GM19238 (cell line): ENCODE measurements around the gene FXYD2.

Experiments
- DNase-seq: peaks from one replicate; pipeline ENCODE4 v3.0.0; 2011; ENCODE audit warnings: low spot score; ENCODE audit not compliant: insufficient read length

FXYD2 gene

DNA sequence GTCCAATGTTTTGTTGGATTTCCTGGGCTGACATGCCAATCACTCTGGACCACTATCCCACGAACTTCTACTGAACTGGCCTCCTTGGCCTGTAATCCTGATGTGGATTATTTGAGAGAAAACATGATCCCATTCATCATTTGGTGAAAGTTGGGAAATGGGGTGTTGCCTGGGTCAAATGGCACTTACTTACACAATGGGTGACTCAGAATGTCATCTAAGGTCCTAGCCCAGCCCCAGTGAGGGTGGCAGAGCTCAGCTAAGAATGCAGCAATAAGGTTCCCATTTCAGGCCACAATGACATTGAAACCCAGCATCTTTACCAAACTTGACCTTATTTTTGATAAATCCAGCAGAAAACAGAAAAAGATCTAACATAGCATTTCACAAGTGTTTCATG is 19.5 kb downstream of the FXYD2 start:
- no peak for DNase-seq

DNA sequence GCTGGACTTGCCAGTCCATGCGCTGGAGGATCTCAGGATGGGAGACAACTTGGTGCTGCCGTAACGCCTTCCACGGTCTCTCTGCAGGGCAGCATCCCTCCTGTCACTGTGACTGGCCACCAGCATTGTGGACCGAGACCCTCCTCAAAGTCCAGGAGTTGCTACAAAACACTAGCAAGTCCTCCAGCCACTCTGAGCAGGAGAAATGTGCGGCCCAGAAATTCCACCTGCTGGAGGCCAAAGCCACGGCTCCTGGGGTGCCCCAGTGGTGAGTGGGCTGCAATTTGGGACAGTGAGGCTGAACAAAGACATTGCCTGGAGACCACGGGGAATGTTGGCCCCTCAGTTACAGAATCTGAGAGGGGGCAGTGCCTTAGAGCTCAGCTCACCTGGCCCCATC is 20.6 kb downstream of the FXYD2 start:
- no peak for DNase-seq

DNA sequence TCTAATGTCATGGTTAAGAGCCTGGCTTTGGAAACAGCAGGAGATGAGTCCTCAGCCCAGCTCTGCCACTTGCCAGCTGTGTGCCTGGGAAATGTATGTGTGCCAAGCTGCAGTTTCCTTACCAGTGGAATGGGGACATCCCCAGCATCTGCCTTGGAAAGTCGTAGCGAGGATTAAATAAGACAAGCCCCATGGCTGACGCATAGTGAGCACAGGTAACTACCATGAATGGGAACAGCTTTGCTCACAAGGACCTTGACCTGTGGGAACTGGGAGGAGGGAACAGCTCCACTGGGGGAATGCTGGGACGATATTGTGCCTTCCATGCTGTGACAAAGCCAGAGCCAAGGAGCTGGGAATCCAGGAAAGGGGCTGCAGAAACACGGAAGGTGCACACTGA is 24.9 kb downstream of the FXYD2 start:
- no peak for DNase-seq

DNA sequence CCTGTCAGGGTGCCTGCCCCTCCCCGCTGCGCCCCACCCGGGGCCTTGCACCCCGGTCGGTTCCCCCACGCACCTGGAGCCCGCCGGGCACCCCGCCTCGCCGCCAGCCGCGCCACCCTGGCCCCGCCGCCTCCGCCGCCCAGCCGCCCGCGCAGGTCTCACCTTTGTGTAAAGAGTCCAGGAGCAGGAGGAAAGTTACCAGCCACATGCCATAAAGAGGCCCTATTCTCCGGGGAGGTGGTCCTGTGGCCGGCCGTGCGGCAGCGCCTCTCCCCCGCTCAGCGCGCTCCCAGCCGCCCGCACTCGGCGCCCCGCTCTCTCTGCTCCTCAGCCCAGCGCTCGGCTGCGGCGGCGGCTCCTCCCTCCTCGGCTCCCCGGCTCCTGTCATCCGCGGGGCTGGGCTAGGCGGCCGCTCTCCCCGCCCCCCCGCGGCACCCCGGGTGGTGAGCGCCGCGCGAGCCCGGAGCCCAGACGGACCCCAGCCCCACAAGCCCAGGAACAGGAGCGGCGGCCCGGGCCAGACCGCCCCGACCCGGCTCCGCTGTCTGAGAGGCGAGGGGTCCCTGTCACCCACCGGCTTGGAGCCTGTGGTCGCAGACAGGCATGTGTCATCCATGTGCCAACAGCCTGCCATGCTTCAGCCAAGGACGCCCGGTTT is 27.5 kb downstream of the FXYD2 start, which contains the start of gene DSCAML1:
Gene DSCAML1 (minus strand): TSS at position 345 of the 658 bp plus-strand sequence. CDS start 137 bp downstream, at position 208.
- DNase-seq, result peak; percentile 17

DNA sequence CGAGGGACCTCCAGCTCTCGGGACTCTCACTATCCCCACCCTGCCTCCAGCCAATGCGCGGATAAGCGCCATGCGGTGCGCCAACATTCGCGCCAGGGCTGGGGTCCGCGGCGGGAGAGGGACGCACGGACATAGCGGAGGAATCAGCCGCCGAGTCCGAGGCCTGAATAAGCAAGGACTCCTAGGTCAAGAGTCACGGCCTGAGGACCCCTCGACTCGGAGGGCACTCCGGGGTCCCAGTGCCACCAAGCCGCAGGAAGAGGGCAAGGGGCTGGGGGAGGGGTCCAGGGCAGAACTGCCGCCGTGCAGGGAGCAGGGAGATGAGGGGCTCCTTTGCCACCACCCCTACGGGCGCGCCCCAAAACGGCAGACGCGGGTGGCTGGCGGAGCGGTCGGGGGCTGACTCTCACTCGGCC is 28.1 kb downstream of the FXYD2 start:
- no peak for DNase-seq

DNA sequence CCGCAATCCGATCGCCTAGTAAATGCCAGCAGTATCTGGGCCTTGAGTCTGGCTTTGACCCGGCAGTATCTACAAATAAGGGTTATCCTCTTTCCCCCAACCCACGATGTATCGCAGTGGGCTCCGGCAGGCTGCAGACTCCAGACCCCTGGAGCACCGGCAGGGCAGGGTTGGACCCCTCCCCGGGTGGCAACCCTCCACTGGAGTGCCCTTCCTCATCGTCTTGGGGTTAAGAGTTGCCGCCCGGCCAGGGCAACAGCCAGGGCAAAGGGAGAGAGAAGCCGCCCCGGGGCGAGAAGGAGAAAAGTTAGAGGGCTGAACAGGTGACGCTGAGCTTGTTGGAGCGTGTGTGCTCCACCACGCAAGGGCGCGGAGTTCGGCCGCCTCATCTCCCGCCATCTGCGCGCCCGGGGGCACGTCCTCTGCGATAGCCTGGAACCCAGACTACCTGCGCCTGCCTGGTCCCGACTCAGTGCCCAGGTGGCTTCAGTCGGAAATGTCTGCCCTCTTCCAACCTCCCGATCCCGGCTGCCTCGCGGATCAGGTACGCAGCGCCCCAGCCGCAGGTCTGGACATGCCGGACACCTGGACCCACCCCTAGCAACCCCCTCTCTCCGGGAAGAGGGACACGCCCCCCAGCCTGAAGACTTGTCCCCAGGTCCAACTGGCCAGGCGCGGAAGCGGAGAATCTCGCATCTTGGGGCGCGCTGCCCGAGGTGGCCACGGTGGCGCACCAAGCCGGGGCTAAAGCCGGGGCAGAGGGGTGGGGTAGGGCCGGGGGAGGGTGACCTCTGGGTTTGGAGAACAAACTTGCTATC is 28.7 kb downstream of the FXYD2 start:
- no peak for DNase-seq

DNA sequence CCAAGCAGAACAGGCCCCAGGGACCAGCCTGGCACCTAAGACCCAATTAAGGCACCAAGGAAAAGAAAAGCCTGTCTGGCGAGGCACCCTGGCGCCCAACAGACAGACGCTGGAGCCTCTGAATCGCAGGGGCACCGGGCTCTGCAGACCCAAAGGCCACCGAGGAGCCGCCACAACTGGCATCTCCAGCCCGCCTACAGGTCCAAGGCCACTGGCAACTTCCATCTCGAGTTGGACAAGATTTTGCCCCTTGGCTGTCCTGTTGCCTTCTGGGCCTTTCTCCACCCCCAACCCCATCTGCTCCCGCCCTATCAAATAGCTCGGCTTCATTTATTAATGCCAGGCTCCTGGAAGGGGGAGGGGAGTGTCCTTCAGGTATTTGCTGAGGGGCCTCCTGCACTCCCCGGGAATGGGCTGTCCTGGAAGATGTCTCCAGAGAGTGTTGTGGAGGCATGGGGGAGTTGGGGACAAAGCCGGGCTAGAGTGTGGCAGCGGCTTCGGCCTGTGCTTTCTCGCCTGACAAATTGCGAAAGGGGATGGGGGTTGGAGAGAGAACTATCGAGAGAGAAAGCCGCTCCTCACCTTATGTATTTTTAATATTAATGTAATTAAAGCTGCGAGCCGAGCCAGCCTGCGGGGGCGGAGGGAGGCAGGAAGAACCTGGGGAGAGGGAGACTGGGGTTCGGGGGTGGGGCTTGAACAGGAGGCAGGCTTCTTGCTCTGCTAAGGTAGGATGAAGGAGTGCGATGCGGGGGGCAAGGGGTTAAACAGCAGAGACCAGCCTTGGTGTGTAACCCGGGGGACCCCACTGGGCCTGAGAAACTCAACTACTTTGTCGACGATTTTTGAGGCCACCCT is 29.5 kb downstream of the FXYD2 start:
- DNase-seq, result no peak

DNA sequence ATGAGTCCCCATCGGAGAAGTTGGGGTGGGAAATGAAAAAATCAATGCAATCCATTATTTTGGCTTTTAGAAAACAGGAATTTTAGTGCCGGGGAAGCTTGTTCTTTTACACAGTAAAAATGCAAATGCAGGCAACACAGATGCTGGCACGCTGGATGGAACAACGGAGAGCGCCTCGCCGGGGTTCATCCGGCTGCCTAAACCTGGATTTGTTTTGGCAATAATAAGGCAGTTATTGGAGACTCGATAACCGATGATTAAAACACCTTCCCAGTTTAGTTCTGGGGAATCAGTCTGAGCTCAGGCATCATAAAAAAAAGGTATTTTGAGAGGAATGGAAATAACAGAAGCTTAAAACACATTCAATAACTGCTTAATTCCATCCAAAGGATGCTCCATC is 30.4 kb downstream of the FXYD2 start:
- DNase-seq, result no peak

DNA sequence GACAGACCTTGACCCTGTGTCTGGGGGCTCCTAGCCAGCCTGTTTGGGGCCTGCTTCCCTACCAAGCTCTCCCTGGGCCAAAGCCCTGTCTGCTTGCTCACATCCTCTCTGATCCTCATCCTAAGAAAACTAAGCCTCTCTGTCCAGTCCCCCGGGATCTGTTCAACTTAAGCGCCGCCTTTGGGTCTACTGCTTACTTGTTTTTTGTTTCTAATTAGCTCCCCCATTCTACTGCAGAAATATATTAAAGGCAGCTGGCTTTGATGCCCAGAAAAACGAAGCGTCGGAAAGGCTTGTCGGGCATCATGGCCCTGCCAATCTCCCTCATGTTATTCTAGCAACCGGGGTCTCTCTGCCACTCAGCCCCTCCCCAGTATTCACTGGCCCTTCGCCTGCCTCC is 31.0 kb downstream of the FXYD2 start:
- DNase-seq, result no peak

DNA sequence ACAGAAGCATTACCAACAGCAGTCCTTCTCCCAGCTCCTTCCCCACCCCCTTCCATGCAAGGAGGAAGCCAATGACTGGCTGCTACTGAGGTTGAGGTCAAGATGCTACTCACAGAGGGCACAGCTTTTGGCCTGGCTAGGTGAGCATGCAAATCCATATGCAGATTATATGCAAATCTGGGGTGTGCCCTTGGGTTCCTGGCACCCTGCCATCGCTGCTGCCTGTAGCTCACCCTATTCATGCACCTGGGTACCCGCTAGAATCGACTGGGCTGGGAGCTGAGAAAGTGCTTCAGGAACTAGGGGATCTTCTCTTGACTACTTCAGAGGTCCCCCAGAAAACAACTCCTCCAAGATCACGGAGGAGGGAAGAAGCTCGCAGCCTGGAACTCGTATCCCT is 31.6 kb downstream of the FXYD2 start:
- no peak for DNase-seq

DNA sequence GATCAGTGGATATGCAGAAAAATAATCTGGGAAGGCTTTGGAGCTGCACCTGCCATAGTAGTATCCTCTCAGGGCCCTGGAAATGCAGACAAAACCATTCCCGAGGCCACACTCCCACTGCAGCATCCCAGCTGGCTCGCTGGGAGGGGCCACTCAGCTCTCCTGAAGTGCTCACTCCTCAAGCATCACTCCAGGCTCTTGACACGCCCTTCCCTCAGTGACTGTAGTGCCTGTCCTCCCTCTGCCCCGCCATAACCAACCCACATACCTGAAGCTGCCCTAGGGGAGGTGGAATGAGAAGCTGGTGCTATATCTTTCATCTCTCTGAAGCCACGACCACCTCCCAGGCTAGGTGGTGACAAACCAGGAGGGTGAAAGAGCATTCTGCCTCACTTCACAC is 32.3 kb downstream of the FXYD2 start:
- no peak for DNase-seq

DNA sequence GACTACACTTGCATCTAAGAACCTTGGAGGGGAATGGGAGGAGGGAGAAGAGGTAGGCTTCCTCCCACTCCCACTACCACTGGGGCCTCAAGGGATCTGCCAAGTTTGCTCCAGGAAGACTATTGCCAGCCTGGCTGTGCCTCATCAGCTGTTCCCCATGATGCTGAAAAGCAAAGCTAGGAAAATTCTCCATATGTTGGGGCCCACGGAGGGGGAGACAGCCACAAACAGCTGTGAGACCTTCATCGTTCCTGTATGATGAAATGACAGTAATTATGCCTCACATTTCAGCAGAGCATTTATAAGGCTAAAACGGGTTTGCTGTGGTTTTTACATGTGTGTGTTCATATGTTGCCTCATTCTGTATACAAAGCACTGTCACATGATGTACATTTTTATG is 34.3 kb downstream of the FXYD2 start:
- no peak for DNase-seq

DNA sequence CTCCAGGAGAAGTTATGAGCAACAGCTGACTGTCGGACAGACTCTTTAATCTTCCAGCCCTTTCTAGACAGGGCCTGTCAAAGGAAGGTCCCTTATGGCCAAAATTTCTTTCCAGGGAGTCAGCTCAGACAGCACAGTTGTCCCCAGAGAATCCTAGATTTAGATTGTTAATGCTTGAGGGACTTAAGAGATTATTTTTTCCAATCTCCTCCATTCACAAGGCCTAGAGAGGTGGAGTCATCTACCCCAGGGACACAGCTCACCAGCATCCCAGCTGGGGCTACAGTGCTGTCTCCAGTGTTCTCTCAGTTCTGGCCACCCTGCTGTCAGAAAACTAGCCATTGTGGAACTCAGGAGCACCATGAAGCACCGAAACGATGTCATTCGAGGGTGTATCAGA is 35.3 kb downstream of the FXYD2 start:
- DNase-seq, result no peak

DNA sequence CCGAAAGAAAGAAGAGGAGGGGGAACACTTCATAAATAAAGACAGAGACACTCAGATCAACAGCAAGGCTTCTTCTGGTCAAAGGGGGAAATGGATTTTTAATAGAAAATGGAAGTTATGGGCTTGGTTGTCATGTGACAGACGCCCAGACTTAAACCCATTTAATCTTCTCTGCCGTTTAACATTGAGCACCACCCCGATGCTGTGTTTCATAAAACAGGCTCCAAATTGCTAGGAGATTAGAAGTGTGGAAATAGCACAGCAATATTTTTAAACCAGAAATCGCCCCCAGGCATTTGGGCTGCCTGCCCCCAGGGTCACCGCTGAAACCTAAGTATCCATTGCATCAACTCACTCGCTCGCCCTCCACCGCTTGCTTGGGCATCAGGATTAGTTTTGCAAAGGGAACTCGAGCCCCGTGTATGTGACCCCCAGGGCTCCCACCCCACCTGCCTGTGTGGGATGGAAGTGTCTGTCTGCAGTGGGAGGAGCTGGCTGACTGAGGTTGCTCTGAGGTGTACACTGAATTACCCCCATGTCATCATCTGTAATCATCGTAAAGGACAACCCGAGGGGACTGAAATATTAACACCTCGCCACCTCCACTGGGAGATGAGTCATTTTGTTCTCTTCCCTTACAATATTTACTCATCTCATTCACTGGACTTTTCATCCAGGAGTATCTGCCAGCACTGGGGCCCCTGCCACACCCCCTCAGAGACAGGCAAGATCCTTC is 38.2 kb downstream of the FXYD2 start:
- DNase-seq, result no peak

DNA sequence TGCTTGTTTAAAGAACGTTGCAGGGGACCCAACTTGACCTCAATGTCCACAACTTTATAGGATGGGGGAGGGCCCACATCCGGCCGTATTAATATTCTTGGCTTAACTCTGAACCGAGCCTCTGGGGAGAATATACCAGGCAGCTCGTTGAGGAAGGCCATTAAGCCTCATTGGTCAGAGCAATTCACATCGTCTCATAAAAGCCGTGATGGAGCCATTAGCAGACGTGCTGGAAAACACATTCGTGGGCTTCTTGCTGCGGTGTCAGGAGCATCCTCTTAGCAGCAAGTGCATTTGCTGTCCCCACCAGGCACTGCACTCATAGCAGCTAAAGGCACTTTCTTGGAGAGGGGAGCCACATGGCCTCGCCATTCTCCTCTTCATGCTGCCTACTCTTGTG is 42.4 kb downstream of the FXYD2 start:
- DNase-seq, result no peak

DNA sequence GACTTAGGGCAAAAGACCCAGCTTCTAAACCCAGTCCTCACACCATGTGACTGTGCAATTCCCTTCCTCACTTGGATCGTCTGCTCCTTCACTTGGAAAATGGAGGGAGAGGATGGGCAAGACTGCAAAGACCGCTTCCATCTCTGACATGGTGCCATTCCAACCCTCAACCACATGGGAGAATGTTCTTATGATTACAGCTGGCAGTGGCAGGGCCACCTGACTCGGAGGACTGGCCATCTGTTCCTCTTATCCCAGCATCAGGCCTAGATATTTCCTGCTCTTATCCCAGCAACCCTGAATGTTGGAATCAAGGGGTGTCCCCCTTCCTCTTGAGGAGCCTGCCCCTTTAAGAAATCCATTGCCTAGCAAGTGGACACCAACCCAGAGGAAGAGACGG is 42.9 kb downstream of the FXYD2 start:
- DNase-seq, result no peak

DNA sequence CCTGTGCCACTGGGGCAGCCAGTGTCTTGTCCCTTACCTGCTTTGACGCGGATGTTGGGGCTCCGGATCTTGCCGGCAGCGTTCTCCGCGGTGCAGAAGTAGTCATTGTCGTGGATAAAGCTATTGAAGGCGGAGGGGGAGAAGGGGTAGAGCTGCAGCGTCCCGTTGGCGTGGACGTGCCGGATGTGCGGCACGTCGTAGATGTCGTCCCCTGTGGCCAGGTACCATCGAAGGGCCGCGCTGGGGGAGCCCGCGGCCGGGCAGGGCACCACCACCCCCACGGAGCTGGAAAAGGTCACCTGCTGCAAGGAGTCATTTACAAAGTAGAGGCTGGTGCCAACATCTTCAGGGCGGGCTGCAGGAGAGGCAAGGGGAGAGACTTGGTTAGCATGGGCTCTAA is 44.1 kb downstream of the FXYD2 start:
- DNase-seq, result no peak

DNA sequence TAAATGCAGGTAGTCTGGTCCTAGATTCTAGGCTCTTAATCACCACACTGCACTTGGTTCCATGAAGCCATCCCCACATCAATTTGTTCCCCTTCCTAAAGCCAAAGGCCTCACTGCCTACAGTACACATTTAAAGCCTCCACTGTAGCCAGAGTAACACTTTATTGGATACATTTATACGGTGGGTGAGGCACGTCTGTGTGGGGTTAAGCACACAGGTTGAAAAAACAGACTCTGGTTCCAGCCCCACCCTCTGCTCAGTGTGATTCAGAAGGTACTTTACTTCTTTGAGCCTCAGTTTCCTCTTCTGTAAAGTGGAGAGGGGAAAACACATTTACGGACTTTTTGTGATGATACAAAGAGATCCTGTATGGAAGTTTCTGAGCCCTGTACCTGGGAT is 50.0 kb downstream of the FXYD2 start:
- no peak for DNase-seq

DNA sequence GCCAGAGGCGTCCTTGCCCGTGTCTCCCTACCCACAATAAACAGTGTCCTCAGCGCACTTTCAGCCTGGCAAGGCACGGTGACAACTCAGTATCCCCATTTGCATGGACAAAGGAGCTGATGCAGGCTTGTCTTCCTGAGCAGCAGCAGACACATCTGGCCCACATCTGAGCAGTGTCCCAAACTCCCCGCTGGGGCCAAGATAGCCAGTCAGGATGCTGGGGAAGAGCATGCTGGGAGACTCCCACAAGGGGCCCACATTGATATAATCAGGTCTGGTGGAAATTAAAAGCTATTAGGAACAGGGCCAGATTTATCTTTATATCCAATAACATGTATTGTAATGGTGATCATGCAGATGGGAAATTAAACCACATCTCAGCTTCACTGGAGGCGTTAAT is 52.2 kb downstream of the FXYD2 start:
- DNase-seq, result no peak

DNA sequence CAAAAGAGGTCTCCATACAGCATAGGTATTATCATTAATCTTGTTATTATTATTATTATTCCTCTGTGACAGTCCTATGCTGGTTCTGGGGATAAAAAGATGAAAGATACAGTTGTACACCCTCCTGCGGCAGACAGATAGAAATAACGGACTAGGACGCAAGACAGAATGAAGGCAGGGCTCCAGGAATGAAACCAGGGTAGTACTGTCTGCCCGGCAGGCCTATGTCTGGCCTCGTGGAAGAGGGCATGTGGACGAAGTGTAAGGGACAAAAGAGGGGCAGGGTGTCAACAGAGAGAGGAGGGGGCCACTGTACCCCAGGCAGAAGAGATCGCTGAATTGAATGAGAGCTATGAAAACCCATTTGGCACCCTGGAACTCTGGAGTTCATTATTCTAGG is 52.7 kb downstream of the FXYD2 start:
- DNase-seq, result no peak

DNA sequence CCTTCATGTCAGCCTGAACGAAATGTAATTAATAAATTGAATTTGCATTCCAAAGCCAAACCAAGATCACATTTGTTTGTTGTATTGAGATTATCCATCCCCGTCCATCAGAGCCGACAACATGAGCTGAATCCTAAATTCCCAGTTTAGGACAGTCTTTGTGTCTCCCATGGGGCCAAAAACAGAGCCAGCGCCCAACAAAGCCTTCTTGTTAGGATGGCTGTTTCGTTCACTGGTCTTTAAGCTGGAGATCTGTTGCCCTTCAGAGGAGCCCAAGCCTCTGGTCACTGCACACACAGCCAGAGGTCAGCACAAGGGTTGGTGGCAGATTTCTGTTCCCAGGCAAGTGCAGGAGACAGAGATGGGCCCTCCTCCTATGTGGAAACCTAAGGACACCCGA is 53.3 kb downstream of the FXYD2 start:
- no peak for DNase-seq
